ENCODE measurements around the gene TLL1. TPM values are rescaled to one million over a fixed set of nuclear protein-coding genes. Genes with fewer than 3 reads are reported as not detected.

TLL1 gene
- total and polyA plus RNA-seq, 2 donors = 0.24 to 0.59 TPM

GRCh38 chr4:165875446-165875845 lies 2.4 kb downstream of the TLL1 start:
- 88% methylated on average over 2 of the region's 2 CpGs for WGBS
- no peak for DNase-seq (ENCODE audit: low read depth in 6 of 9, low spot score in 9 of 9)
- Histone ChIP-seq H3K4me1 (ENCODE audit: control insufficient read depth in 2 of 2, insufficient read depth in 2 of 2, low read length in 2 of 2) (peaks cover 0 to 4% of the 10 kb centered on the region in 2 donors), H3K9me3 (ENCODE audit: control insufficient read depth in 2 of 2, insufficient read depth in 1 of 2, low read length in 1 of 2) (no peaks in the 10 kb centered on the region), H3K4me3 (ENCODE audit: low read length in 2 of 2) (no peak overlapping the region), H3K27ac (ENCODE audit: low read depth in 1 of 2, low read length in 1 of 2) (no peak overlapping the region), H3K36me3 (ENCODE audit: control insufficient read depth in 2 of 2, insufficient read depth in 2 of 2, low read length in 1 of 2) (no peaks in the 10 kb centered on the region), H3K27me3 (ENCODE audit: control insufficient read depth in 2 of 2, insufficient read depth in 1 of 2, low read length in 1 of 2) (peaks cover 29 to 52% of the 10 kb centered on the region in 2 donors)

DNA sequence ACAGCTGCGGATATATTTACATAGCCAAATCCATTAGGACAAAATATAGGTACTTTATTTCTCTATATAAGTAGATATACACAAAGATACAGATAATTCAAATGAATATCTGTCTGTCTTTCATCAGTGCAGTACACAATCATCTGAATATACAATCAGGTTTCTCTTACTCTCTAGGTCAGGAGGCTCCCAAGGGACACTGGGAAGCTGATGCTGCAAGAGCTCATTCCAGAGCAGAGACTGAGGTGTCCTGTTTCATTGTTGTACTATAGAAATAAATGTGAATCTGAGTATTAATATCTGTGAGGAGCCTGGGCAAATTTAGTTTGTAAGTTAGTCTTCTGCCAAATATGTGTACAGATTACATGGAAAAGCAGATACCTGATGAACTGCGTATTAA lies 4.2 kb downstream of the TLL1 start:
- H3K27ac ChIP-seq (ENCODE audit: low read depth in 1 of 2, low read length in 1 of 2) = no peak overlapping the region
- H3K36me3 ChIP-seq (ENCODE audit: control insufficient read depth in 2 of 2, insufficient read depth in 2 of 2, low read length in 1 of 2) = no peaks in the 10 kb centered on the region
- no peak for DNase-seq (ENCODE audit: low read depth in 6 of 9, low spot score in 9 of 9)
- peaks cover 0 to 4% of the 10 kb centered on the region in 2 donors for H3K4me1 ChIP-seq (ENCODE audit: control insufficient read depth in 2 of 2, insufficient read depth in 2 of 2, low read length in 2 of 2)
- 94% methylated on average over 2 of the region's 2 CpGs for WGBS
- H3K9me3 ChIP-seq (ENCODE audit: control insufficient read depth in 2 of 2, insufficient read depth in 1 of 2, low read length in 1 of 2) = no peaks in the 10 kb centered on the region
- H3K27me3 ChIP-seq (ENCODE audit: control insufficient read depth in 2 of 2, insufficient read depth in 1 of 2, low read length in 1 of 2) = peaks cover 27 to 36% of the 10 kb centered on the region in 2 donors
- H3K4me3 ChIP-seq (ENCODE audit: low read length in 2 of 2) = no peak overlapping the region

GRCh38 chr4:165879641-165880040 lies 6.6 kb downstream of the TLL1 start:
- peaks cover 7 to 12% of the 10 kb centered on the region in 2 donors for H3K27me3 ChIP-seq (ENCODE audit: control insufficient read depth in 2 of 2, insufficient read depth in 1 of 2, low read length in 1 of 2)
- 78% methylated on average over 3 of the region's 3 CpGs for WGBS

DNA sequence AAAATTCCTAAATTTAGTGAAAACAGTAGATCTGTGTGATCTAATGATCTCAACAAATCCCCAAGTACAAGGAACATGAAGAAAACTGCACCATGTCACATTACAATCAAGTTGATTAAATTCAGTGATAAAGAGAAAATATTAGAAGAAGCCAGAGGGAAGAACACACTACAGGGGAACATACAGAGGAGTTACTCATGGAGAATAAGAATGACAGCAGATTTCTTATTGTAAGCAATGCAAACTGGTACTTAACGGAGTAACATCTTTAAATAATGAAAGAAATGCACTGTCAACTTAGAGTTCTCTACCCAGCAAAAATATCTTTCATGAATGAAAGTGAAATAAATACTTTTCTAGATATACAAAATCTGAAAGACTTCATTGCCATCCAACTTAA lies 21.1 kb downstream of the TLL1 start:
- 90% methylated on average over 1 of the region's 1 CpG for WGBS
- no peaks in the 10 kb centered on the region for H3K36me3 ChIP-seq (ENCODE audit: control insufficient read depth in 2 of 2, insufficient read depth in 2 of 2, low read length in 1 of 2)
- no peaks in the 10 kb centered on the region for H3K4me1 ChIP-seq (ENCODE audit: control insufficient read depth in 2 of 2, insufficient read depth in 2 of 2, low read length in 2 of 2)
- no peak overlapping the region for H3K4me3 ChIP-seq (ENCODE audit: low read length in 2 of 2)
- H3K27ac ChIP-seq (ENCODE audit: low read depth in 1 of 2, low read length in 1 of 2) = no peak overlapping the region
- no peak for DNase-seq (ENCODE audit: low read depth in 6 of 9, low spot score in 9 of 9)
- peaks cover 0 to 3% of the 10 kb centered on the region in 2 donors for H3K9me3 ChIP-seq (ENCODE audit: control insufficient read depth in 2 of 2, insufficient read depth in 1 of 2, low read length in 1 of 2)
- H3K27me3 ChIP-seq (ENCODE audit: control insufficient read depth in 2 of 2, insufficient read depth in 1 of 2, low read length in 1 of 2) = no peaks in the 10 kb centered on the region

More at GRCh38 chr4:165879641-165880040, 6.6 kb downstream of the TLL1 start:
- no peaks in the 10 kb centered on the region for H3K36me3 ChIP-seq (ENCODE audit: control insufficient read depth in 2 of 2, insufficient read depth in 2 of 2, low read length in 1 of 2)
- no peak overlapping the region for H3K4me3 ChIP-seq (ENCODE audit: low read length in 2 of 2)
- H3K27ac ChIP-seq (ENCODE audit: low read depth in 1 of 2, low read length in 1 of 2) = no peak overlapping the region
- H3K9me3 ChIP-seq (ENCODE audit: control insufficient read depth in 2 of 2, insufficient read depth in 1 of 2, low read length in 1 of 2) = no peaks in the 10 kb centered on the region
- DNase-seq (ENCODE audit: low read depth in 6 of 9, low spot score in 9 of 9) = no peak
- H3K4me1 ChIP-seq (ENCODE audit: control insufficient read depth in 2 of 2, insufficient read depth in 2 of 2, low read length in 2 of 2) = peaks cover 0 to 2% of the 10 kb centered on the region in 2 donors

GRCh38 chr4:165905405-165906027 lies 32.5 kb downstream of the TLL1 start:
- no peak overlapping the region for H3K27ac ChIP-seq (ENCODE audit: low read depth in 1 of 2, low read length in 1 of 2)
- 79% methylated on average over 6 of the region's 6 CpGs for WGBS
- no peaks in the 10 kb centered on the region for H3K4me1 ChIP-seq (ENCODE audit: control insufficient read depth in 2 of 2, insufficient read depth in 2 of 2, low read length in 2 of 2)
- no peak for DNase-seq (ENCODE audit: low read depth in 6 of 9, low spot score in 9 of 9)
- no peak overlapping the region for H3K4me3 ChIP-seq (ENCODE audit: low read length in 2 of 2)
- no peaks in the 10 kb centered on the region for H3K36me3 ChIP-seq (ENCODE audit: control insufficient read depth in 2 of 2, insufficient read depth in 2 of 2, low read length in 1 of 2)
- H3K27me3 ChIP-seq (ENCODE audit: control insufficient read depth in 2 of 2, insufficient read depth in 1 of 2, low read length in 1 of 2) = no peaks in the 10 kb centered on the region
- H3K9me3 ChIP-seq (ENCODE audit: control insufficient read depth in 2 of 2, insufficient read depth in 1 of 2, low read length in 1 of 2) = peaks cover 0 to 6% of the 10 kb centered on the region in 2 donors

DNA sequence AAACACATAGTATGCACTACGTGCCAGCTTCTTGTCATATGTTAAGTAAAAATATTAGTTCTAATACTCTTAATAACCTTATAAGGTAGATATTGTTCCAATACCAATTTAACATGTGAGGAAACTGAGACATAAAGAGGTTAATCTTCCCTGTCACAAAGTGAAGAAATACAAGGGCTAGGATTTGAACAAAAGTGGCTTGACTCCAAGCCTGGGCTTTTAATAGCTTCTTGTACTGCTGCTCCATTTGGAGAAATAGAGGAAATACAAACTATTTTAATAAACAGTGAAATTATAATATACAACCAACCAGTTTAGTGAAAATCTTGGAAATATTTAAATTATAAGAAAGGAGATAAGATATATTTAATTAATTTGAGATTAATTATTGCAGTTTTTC lies 33.2 kb downstream of the TLL1 start:
- Histone ChIP-seq H3K9me3 (ENCODE audit: control insufficient read depth in 2 of 2, insufficient read depth in 1 of 2, low read length in 1 of 2) (peaks cover 0 to 6% of the 10 kb centered on the region in 2 donors), H3K4me1 (ENCODE audit: control insufficient read depth in 2 of 2, insufficient read depth in 2 of 2, low read length in 2 of 2) (no peaks in the 10 kb centered on the region), H3K27me3 (ENCODE audit: control insufficient read depth in 2 of 2, insufficient read depth in 1 of 2, low read length in 1 of 2) (no peaks in the 10 kb centered on the region), H3K27ac (ENCODE audit: low read depth in 1 of 2, low read length in 1 of 2) (no peak overlapping the region), H3K36me3 (ENCODE audit: control insufficient read depth in 2 of 2, insufficient read depth in 2 of 2, low read length in 1 of 2) (no peaks in the 10 kb centered on the region), H3K4me3 (ENCODE audit: low read length in 2 of 2) (no peak overlapping the region)
- no peak for DNase-seq (ENCODE audit: low read depth in 6 of 9, low spot score in 9 of 9)
- 90% methylated on average over 1 of the region's 1 CpG for WGBS

- Histone ChIP-seq H3K4me1 (ENCODE audit: control insufficient read depth in 2 of 2, insufficient read depth in 2 of 2, low read length in 2 of 2) (no peaks in the 10 kb centered on the region), H3K9me3 (ENCODE audit: control insufficient read depth in 2 of 2, insufficient read depth in 1 of 2, low read length in 1 of 2) (no peaks in the 10 kb centered on the region), H3K27ac (ENCODE audit: low read depth in 1 of 2, low read length in 1 of 2) (no peak overlapping the region), H3K4me3 (ENCODE audit: low read length in 2 of 2) (no peak overlapping the region), H3K27me3 (ENCODE audit: control insufficient read depth in 2 of 2, insufficient read depth in 1 of 2, low read length in 1 of 2) (no peaks in the 10 kb centered on the region), H3K36me3 (ENCODE audit: control insufficient read depth in 2 of 2, insufficient read depth in 2 of 2, low read length in 1 of 2) (no peaks in the 10 kb centered on the region)
- DNase-seq (ENCODE audit: low read depth in 6 of 9, low spot score in 9 of 9) = no peak
- WGBS = 88% methylated on average over 2 of the region's 2 CpGs
Measured at GRCh38 chr4:165909947-165910346, 36.9 kb downstream of the TLL1 start.

- Histone ChIP-seq H3K27me3 (ENCODE audit: control insufficient read depth in 2 of 2, insufficient read depth in 1 of 2, low read length in 1 of 2) (no peaks in the 10 kb centered on the region), H3K4me1 (ENCODE audit: control insufficient read depth in 2 of 2, insufficient read depth in 2 of 2, low read length in 2 of 2) (no peaks in the 10 kb centered on the region), H3K27ac (ENCODE audit: low read depth in 1 of 2, low read length in 1 of 2) (no peak overlapping the region), H3K4me3 (ENCODE audit: low read length in 2 of 2) (no peak overlapping the region), H3K36me3 (ENCODE audit: control insufficient read depth in 2 of 2, insufficient read depth in 2 of 2, low read length in 1 of 2) (no peaks in the 10 kb centered on the region), H3K9me3 (ENCODE audit: control insufficient read depth in 2 of 2, insufficient read depth in 1 of 2, low read length in 1 of 2) (no peaks in the 10 kb centered on the region)
- whole genome bisulfite sequencing = 74% methylated on average over 3 of the region's 3 CpGs
- no peak for DNase-seq (ENCODE audit: low read depth in 6 of 9, low spot score in 9 of 9)
Measured at GRCh38 chr4:165915215-165915614, 42.2 kb downstream of the TLL1 start.

DNA sequence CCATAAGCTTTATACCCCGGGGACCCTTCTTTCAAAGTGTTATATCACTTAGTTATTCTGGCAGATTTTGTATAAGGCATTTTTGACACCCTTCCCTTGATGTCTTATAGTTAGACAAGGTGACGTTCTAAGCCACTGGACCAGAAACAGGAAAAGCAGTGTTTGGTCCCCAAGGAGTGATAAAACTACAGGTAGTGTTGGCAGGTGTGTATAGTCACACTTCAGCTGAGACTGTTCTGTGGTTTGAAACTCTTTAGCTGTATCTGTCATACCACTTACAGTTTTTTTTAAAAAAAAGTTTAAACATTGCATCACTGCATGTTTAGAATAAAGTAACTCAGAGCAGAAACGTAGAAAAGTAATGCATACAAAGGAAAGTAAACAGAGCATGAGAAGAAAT lies 48.5 kb downstream of the TLL1 start:
- no peaks in the 10 kb centered on the region for H3K27me3 ChIP-seq (ENCODE audit: control insufficient read depth in 2 of 2, insufficient read depth in 1 of 2, low read length in 1 of 2)
- no peak overlapping the region for H3K4me3 ChIP-seq (ENCODE audit: low read length in 2 of 2)
- H3K27ac ChIP-seq (ENCODE audit: low read depth in 1 of 2, low read length in 1 of 2) = no peak overlapping the region
- no peak for DNase-seq (ENCODE audit: low read depth in 6 of 9, low spot score in 9 of 9)
- 83% methylated on average over 3 of the region's 3 CpGs for WGBS
- no peaks in the 10 kb centered on the region for H3K9me3 ChIP-seq (ENCODE audit: control insufficient read depth in 2 of 2, insufficient read depth in 1 of 2, low read length in 1 of 2)
- H3K36me3 ChIP-seq (ENCODE audit: control insufficient read depth in 2 of 2, insufficient read depth in 2 of 2, low read length in 1 of 2) = no peaks in the 10 kb centered on the region
- no peaks in the 10 kb centered on the region for H3K4me1 ChIP-seq (ENCODE audit: control insufficient read depth in 2 of 2, insufficient read depth in 2 of 2, low read length in 2 of 2)
